ENCODE data around the gene NTSR1. TPM values are rescaled to one million over a fixed set of nuclear protein-coding genes. Genes with fewer than 3 reads are reported as not detected.

NTSR1 gene
- polyA plus RNA-seq, 3 donors: 0.35 to 2.5 (median 0.40) TPM

- intact Hi-C loops (cut with micrococcal nuclease): no loop called here
- WGBS (ENCODE audit: insufficient coverage): no CpG with 5 or more reads among the region's 10 CpGs
- peaks cover 2 to 20% (median 5%) of the 10 kb centered on the region in 3 donors for H3K27me3 Mint-ChIP-seq (ENCODE audit: low read depth in 3 of 3)
Observed at GRCh38 chr20:62766071-62766450, 57.4 kb downstream of the NTSR1 start.

GRCh38 chr20:62766716-62767115 lies 58.1 kb downstream of the NTSR1 start:
- Histone ChIP-seq H3K4me2 (replicated peaks; ENCODE audit: extremely low read depth, low read length, poor library complexity, severe bottlenecking) (no peak overlapping the region), H3K27me3 (ENCODE audit: control insufficient read depth in 2 of 2, insufficient read depth in 2 of 2, low read length in 2 of 2) (no peaks in the 10 kb centered on the region), H3K4me1 (ENCODE audit: control insufficient read depth in 1 of 2, insufficient read depth in 2 of 2, low read length in 2 of 2) (no peaks in the 10 kb centered on the region), H2AFZ (ENCODE audit: insufficient read depth, low read depth, low read length, poor library complexity, severe bottlenecking) (no peak overlapping the region), H3K36me3 (replicated peaks in 1 of 2; ENCODE audit: control insufficient read depth in 1 of 2, insufficient read depth in 2 of 2, low read length in 2 of 2) (no peaks in the 10 kb centered on the region), H4K20me1 (ENCODE audit: insufficient read depth, low read length) (no peaks in the 10 kb centered on the region), H3K9ac (ENCODE audit: insufficient read depth, low read length, poor library complexity, severe bottlenecking) (no peak overlapping the region), H3K4me3 (replicated peaks in 1 of 3; ENCODE audit: low read depth in 2 of 3, low read length in 3 of 3) (no peak overlapping the region), H3K79me2 (ENCODE audit: insufficient read depth, low read length) (no peaks in the 10 kb centered on the region), H3K27ac (ENCODE audit: low read depth in 1 of 2, low read length in 2 of 2) (no peak overlapping the region), H3K9me3 (replicated peaks in 1 of 2; ENCODE audit: control insufficient read depth in 1 of 2, insufficient read depth in 1 of 2, low read length in 2 of 2) (no peaks in the 10 kb centered on the region)
- Mint-ChIP-seq H3K4me1 (peaks cover 4% of the 10 kb centered on the region), H3K36me3 (no peaks in the 10 kb centered on the region), H3K27me3 (ENCODE audit: low read depth in 3 of 3) (peaks cover 2 to 20% (median 5%) of the 10 kb centered on the region in 3 donors), H3K4me3 (peak overlapping the region; percentile 31 to 45), H3K27ac (peak overlapping the region in 1 of 7 donors; percentile 67), H3K9me3 (peaks cover 0 to 3% (median 0%) of the 10 kb centered on the region in 7 donors)
- TF ChIP-seq, protein P1, sequence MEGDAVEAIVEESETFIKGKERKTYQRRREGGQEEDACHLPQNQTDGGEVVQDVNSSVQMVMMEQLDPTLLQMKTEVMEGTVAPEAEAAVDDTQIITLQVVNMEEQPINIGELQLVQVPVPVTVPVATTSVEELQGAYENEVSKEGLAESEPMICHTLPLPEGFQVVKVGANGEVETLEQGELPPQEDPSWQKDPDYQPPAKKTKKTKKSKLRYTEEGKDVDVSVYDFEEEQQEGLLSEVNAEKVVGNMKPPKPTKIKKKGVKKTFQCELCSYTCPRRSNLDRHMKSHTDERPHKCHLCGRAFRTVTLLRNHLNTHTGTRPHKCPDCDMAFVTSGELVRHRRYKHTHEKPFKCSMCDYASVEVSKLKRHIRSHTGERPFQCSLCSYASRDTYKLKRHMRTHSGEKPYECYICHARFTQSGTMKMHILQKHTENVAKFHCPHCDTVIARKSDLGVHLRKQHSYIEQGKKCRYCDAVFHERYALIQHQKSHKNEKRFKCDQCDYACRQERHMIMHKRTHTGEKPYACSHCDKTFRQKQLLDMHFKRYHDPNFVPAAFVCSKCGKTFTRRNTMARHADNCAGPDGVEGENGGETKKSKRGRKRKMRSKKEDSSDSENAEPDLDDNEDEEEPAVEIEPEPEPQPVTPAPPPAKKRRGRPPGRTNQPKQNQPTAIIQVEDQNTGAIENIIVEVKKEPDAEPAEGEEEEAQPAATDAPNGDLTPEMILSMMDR (IDR thresholded peaks at IDR 0.05): no peak
- intact Hi-C loops (cut with micrococcal nuclease): no loop called here
- WGBS (ENCODE audit: insufficient coverage): 74% methylated on average over 12 of the region's 16 CpGs
- DNase-seq: no peak

More at GRCh38 chr20:62766071-62766450, 57.4 kb downstream of the NTSR1 start:
- Histone ChIP-seq H3K9me3 (replicated peaks in 1 of 2; ENCODE audit: control insufficient read depth in 1 of 2, insufficient read depth in 1 of 2, low read length in 2 of 2) (no peaks in the 10 kb centered on the region), H3K4me2 (replicated peaks; ENCODE audit: extremely low read depth, low read length, poor library complexity, severe bottlenecking) (no peak overlapping the region), H3K27me3 (ENCODE audit: control insufficient read depth in 2 of 2, insufficient read depth in 2 of 2, low read length in 2 of 2) (no peaks in the 10 kb centered on the region), H3K27ac (ENCODE audit: low read depth in 1 of 2, low read length in 2 of 2) (no peak overlapping the region), H3K36me3 (replicated peaks in 1 of 2; ENCODE audit: control insufficient read depth in 1 of 2, insufficient read depth in 2 of 2, low read length in 2 of 2) (no peaks in the 10 kb centered on the region), H3K9ac (ENCODE audit: insufficient read depth, low read length, poor library complexity, severe bottlenecking) (no peak overlapping the region), H4K20me1 (ENCODE audit: insufficient read depth, low read length) (no peaks in the 10 kb centered on the region), H3K4me3 (replicated peaks in 1 of 3; ENCODE audit: low read depth in 2 of 3, low read length in 3 of 3) (no peak overlapping the region), H3K4me1 (ENCODE audit: control insufficient read depth in 1 of 2, insufficient read depth in 2 of 2, low read length in 2 of 2) (no peaks in the 10 kb centered on the region), H2AFZ (ENCODE audit: insufficient read depth, low read depth, low read length, poor library complexity, severe bottlenecking) (no peak overlapping the region), H3K79me2 (ENCODE audit: insufficient read depth, low read length) (no peaks in the 10 kb centered on the region)
- peaks cover 4% of the 10 kb centered on the region for H3K4me1 Mint-ChIP-seq
- H3K36me3 Mint-ChIP-seq: no peaks in the 10 kb centered on the region
- no peak for DNase-seq
- H3K4me3 Mint-ChIP-seq: no peak overlapping the region
- TF ChIP-seq, protein P1 (IDR thresholded peaks at IDR 0.05): no peak
- no peak overlapping the region for H3K27ac Mint-ChIP-seq
- peaks cover 0 to 3% (median 0%) of the 10 kb centered on the region in 7 donors for H3K9me3 Mint-ChIP-seq
